Activated CD4-positive, alpha-beta T cell treated with anti-CD3 and anti-CD28 coated beads, Interleukin-2, Interleukin-6, amounts not matched to agents 100 ng/mL and 50 ng/mL, durations not matched to agents 16 hours and 8 hours (primary cell): ENCODE data around the gene TMEM11.

Experiments used
- DNase-seq: peaks from one replicate; pipeline ENCODE4 v3.0.0-alpha.2; 2020

TMEM11 gene

GRCh38 chr17:21214015-21214776 lies at the start of gene TMEM11:
Gene TMEM11 (minus strand): TSS chr17:21214161. CDS start chr17:21214152, 9 bp downstream.
- DNase-seq, result peak; percentile 97

GRCh38 chr17:21263376-21263775 lies 49.4 kb upstream of the TMEM11 start:
- peak; percentile 60 for DNase-seq

- DNase-seq, result no peak
These were observed 48.5 kb upstream of the TMEM11 start for GRCh38 chr17:21262259-21262993.

GRCh38 chr17:21258593-21258992 lies 44.6 kb upstream of the TMEM11 start:
- DNase-seq, result no peak

GRCh38 chr17:21253646-21254441 lies 39.9 kb upstream of the TMEM11 start:
- DNase-seq, result no peak

- peak; percentile 76 for DNase-seq
These were observed 39.1 kb upstream of the TMEM11 start, which contains the start of gene NATD1 for GRCh38 chr17:21252796-21253645. Gene NATD1 (minus strand): TSS chr17:21253410. CDS start chr17:21253264, 146 bp downstream.

GRCh38 chr17:21252289-21252795 lies 38.4 kb upstream of the TMEM11 start:
- DNase-seq, result no peak

- DNase-seq, result no peak
These were observed 37.5 kb upstream of the TMEM11 start for GRCh38 chr17:21251337-21252010.

- DNase-seq, result no peak
These were observed 36.9 kb upstream of the TMEM11 start for GRCh38 chr17:21250854-21251253.

GRCh38 chr17:21249920-21250703 lies 36.2 kb upstream of the TMEM11 start:
- no peak for DNase-seq

GRCh38 chr17:21249086-21249795 lies 35.3 kb upstream of the TMEM11 start:
- no peak for DNase-seq

- DNase-seq, result no peak
These were observed 34.5 kb upstream of the TMEM11 start for GRCh38 chr17:21248500-21248899.

- no peak for DNase-seq
These were observed 33.7 kb upstream of the TMEM11 start for GRCh38 chr17:21247552-21248258.

GRCh38 chr17:21246698-21247097 lies 32.7 kb upstream of the TMEM11 start:
- no peak for DNase-seq

- no peak for DNase-seq
These were observed 31.7 kb upstream of the TMEM11 start for GRCh38 chr17:21245639-21246084.

- no peak for DNase-seq
These were observed 29.7 kb upstream of the TMEM11 start for GRCh38 chr17:21243516-21244303.

GRCh38 chr17:21242780-21243515 lies 29.0 kb upstream of the TMEM11 start:
- DNase-seq, result no peak
